KG1 (cell line): ENCODE results near the gene SLC24A2.
"Not testable (repeated sequence)": the region's sequence is repeated elsewhere in the genome, so short reads cannot be mapped to it uniquely, and the experiment has no call there.

ENCODE experiments used
- DNase-seq: peaks from one replicate; lab custom pipeline; 2025; lab: John Stamatoyannopoulos, UW

SLC24A2 gene

DNA sequence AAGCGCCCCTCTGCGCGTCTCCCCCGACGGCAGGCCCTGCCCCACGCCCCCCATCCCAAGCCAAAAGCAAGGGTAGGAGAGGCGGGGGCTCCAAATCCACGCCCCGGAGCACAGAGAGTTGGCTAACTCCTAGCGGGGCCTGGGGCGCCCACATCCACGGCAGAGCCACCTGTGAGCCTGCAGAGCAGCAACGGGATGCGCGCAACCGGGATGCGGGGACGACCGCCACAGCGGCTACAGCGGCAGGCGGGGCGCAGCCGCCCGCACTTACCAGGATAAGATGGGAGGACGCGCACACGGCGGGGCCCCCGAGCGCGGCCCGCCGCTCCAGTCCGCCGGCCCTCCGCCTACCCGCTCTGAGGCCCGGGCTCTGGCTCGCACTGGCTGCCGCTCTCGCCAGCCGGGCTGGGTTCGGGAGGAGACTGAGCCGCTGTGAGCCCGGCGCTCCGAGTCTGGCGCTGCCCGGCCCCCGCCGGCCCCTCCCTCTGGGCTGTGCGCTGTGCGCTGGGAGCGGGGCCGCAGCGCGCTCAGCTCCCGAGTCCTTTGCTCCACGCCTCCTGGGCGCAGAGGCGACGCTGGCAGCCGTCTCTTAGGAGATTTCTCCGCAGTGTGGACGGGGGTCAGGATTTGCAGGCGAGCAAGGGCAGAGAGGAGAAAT, at the start of gene SLC24A2:
Gene SLC24A2 (minus strand): TSS at position 424 of the 658 bp plus-strand sequence.
- DNase-seq = no peak

DNA sequence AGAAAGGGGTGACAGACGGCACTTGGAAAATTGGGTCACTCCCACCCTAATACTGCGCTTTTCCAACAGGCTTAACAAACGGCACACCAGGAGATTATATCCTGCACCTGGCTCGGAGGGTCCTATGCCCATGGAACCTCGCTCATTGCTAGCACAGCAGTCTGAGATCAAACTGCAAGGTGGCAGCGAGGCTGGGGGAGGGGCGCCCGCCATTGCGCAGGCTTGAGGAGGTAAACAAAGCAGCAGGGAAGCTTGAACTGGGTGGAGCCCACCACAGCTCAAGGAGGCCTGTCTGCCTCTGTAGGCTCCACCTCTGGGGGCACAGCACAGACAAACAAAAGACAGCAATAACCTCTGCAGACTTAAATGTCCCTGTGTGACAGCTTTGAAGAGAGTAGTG, 44.5 kb upstream of the SLC24A2 start:
- not testable (repeated sequence) for DNase-seq

DNA sequence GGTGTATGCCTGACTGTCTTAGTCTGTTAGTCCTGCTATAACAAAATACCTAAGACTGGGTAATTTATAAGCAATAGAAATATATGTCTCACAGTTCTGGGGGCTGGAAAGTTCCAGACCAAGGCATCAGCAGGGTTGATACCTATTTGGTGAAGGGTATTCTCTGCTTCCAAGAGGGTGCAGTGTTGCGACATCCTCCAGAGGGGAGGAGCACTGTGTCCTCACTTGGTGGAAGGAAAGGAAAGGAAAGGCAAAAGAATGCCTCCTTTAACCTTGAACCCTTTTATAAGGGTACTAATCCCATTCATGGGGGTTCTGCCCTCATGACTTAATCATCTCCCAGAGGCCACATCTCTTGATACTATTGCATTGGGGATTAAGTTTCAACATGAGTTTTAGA, 42.0 kb upstream of the SLC24A2 start:
- DNase-seq = no peak

DNA sequence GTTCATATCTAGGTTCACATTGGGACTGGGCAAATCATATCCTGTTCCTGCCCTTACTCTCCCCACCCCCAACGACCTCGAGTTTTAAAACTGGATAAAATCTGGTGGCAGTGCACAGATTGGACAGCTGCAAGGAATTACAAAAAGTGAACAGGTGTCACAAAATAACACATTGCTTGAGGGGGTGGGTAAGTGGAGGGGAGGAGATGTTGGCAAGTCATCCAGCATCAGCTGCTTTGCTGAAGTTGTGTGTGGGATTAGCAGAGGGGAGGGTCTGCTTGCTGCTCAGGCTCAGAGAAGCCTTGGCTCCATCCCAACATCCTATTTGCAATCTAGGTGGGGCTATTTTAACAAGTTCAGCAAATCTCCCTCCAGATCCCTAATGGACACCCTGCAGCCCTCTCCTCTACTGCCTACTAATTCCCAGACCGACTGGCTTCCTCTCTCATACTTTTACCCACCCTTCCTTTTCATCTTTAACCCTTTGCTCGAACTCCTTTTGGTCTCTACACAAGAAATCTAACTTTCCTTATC, 39.8 kb upstream of the SLC24A2 start:
- no peak for DNase-seq

DNA sequence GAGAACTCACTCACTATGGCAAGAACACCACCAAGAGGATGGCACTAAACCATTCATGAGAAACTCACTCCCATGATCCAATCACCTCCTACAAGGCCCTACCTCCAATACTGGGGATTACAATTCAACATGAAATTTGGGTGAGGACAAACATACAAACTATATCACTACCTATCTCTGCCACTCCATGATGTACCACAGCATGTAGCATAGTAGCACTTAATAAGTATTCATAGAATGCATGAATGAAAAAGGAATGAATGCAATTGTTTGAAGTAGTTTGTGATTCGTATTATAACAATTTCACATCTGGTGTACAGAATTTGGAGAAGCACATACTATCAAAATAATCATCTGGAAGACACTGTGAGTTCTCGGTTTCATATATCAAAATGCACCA, 27.9 kb upstream of the SLC24A2 start:
- no peak for DNase-seq

DNA sequence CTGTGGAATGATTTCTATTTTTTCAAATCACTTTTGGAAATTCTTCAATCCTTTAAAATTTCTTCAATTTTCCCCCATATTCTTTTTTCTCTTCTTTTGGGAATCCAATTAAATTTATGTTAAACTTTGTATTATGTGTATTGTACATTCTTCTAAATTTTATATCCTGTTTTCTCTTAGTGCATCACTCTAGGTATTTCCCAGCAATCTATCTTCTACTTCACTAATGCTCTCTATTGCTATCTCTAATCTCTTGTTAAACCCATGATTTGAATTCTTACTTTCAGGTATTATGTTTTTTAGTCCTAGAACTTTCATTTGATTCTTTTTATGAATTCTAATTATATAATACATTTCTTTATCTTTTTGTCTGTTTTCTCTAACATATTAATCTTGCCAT, 23.4 kb upstream of the SLC24A2 start:
- no peak for DNase-seq

DNA sequence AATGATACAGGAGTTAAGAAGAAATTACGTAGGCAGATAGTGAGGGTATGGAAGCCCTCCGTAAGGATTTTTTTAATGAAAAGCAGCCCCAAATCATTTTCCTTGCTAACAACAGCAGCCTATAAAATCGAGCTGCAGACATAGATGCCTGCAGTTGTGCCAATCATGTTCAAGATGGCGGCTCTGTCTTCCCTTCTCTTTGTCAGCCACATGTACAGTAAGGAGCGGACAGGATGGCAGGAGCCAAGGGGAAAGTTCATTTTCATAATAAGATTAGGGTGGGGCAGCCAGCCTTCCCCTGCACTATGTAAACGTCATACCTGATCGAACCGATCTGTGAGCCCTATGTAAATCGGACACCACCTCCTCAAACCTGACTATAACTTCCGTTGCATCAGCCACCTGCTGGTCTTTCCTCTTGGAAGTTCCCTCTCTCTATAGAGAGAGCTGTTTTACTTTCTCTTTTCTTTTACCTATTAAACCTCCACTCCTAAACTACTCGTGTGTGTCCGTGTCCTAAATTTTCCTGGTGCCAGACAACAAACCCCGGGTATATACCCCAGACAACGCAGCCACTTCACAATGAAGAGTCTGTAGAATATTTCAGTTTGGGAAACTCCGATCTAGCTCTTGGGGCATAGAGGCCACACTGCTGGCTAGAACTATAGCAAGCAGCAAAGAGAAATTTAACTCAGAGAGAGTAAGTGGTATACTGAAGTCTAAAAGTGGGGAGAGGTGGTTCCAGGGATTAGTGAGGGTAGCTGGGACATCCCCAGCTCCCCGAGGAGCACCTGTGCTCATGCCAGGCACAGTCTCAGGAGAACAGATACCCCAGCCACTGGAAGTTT, 20.8 kb upstream of the SLC24A2 start:
- DNase-seq = no peak

DNA sequence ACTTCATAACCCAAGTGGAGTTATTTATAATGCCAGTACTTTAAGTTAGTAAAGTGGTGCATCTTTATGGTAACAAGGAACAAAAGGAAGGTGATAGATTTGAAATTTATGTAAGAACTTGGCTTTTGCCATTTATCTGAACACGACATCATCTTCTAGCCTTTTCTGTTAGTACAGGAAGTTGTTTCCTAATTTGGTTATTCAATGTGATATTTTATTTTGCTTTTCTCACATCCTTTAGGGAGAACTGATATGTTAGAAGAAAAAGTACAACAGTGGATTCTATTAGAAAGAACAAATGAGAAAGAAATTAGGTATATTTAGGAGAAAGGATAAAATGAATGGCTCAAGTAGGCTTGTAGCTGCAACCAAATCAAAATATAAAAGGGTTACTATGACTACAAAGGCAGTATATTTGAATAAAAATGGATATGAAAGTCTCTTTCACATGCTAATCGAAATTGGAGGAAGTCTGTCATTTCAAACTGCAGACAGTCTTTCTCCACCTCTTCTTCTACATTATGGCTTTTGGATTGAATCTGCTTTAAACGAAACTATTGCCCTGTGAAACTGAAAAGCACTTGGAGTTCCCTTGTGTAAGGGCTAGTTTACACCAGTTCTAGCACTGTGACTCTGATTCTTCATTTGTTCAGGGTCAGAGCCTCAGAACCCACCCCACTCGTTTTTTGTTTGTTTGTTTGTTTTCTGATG, 18.5 kb upstream of the SLC24A2 start:
- no peak for DNase-seq

DNA sequence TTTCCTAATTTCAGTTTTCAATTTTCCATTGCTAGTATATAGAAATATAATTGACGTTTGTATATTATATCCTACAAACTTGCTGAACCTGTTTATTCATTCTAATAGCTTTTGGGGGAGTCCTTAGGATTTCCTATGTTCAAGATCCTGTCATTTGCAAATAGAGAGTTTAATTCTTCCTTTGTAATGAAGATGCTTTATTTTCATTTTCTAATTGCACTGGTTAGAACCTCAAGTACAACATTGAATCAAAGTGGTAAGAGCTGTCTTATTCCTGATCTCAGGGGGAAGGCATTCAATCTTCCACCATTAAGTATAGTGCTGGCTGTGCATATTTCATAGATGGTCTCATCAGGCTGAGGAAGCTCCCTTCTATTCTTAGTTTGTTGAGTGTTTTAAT, 15.6 kb upstream of the SLC24A2 start:
- DNase-seq = no peak

DNA sequence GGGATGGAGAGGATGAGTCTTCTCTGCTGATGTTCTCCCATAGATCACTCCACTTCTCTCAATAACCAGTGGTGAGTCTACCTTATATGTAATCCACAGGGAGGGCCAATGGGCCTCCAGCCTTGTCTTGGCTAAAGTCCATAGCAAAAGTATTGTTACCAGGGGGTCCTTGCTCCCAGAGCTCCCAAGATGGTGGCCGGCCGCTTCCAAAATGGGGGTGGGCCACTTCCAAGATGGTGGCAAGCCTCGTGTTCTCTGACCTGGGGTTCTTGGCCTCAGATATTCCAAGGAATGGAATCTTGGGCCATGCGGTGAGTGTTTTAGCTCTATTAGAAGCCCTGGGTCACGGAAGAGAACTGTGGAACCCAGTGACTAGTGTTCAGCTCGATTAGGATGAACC, 12.0 kb upstream of the SLC24A2 start:
- no peak for DNase-seq

DNA sequence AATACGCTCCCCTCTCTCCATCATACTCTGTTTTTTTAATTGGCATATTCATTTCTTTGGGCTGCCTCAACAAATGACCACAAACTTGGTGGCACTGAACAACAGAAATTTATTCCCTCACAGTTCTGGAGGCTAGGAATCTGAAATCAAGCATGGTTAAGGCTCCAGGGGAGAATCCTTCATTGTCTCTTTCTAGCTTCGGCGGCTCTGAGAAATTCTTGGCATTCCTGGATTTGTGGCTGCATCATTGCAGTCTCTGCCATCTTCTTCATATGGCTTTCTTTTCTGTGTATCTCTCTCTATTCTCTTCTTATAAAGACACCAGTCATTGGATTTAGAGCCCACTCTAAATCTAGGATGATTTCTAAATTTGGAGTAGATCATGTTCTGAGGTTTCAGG, 10.9 kb upstream of the SLC24A2 start:
- DNase-seq = no peak

DNA sequence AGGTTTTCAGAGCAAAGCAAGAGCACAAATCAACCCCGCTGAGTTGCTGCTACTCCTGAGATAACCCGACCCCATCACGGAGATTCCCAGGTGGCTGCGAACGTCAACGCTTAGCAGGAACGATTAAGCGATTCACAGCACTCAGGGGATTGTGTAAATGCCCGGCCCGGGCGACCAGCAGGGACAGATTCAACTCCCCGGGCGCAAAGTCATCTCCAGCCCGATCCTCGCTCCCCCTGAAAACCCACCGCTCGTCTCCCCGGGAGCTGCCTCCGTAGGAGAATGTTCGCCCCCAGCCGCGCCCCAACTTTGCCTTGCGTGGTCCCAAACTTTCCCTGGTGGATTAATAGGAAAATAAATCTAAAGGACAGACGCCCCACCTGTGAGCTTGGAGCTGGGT, 685 bp downstream of the SLC24A2 start:
- no peak for DNase-seq

DNA sequence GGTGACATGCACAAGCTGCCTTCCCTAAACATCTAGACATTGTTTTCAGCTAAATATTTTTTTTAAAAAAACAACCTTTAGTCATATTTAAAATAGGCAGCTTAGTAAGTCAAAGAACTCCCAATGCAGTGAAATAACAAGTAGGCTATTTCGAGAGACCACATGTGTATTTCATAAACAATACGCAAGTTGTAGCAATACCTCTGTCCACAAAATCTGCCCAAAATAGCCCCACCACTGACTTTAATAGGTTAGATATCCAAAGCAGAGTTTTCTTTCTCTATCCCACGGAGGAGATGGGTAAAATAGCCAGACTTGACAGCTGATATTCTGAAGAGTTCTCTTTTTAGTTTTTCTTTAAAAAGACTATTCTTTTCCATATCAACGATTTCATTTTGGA, 1.2 kb downstream of the SLC24A2 start:
- DNase-seq = no peak

DNA sequence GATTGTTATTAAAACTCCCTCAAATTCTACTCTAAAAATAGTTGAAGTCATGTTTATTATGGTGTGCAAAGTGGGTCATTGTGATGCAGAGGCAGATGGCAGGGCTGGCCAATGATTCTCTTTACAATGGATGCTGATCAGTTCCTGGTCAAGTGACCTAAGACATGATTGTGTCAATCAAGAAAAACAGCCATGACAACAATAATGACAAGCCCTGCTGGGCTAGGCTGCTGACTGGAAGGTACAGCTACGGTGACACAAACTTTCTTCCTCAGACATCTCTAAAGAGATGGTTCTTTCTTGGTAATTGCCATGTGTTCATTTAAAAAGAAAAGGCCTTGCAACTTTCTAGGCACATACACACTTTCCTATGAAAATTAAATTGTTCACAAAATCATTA, 3.6 kb downstream of the SLC24A2 start:
- DNase-seq = no peak

DNA sequence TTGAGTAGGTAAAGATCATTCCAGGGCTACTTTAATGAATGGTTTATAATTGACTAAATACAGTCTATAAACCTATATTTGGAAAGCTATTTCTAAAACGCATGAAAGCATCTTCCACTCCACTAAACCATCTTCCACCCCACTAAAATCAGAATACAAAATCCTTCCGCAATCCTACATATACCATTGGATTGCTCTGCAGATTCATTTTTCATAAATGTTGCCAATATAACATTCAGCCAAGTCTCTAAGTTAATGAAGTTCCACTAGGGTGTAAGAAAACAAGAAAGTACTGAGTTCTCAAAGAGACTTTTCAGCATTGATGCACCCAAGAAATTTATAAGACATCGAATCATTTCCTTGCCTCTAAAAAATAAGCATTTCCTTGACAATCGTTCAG, 4.7 kb downstream of the SLC24A2 start:
- DNase-seq = no peak

DNA sequence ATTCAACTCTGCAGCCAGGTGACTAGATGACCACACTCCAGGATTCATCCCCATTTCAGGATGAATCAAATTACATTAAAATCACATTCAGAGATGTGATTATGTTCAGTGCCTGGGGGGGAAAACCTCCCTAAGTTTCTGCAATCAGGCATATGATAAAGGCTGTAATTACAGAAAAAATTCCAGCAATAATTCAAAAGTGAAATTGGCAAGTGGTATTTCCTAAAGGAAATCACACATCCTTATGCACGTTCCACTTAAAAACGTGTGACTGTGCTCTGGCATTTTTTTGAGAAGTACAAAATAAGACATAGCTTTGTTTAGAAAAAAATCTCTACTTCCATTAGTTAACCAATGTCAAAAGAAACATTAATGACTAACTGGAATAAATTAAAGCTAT, 5.3 kb downstream of the SLC24A2 start:
- DNase-seq = no peak

DNA sequence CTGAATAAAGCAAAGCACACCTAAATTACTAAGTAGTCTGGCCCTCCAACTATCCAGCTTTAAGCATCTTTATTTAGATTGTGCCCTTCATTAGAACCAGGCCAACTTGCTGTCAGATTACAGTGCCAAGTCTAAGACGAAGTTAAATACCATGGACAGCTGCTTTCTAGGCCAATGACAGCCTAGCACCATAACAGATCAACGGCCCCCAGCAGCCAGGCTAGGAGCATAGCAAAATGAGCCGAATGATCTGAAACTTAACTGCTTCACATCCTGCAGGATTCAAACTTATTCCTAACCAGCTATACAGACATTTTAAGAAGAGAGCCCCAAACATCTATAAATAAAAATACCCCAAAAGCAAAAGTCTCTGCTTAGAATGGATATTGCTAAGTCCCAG, 6.8 kb downstream of the SLC24A2 start:
- no peak for DNase-seq

DNA sequence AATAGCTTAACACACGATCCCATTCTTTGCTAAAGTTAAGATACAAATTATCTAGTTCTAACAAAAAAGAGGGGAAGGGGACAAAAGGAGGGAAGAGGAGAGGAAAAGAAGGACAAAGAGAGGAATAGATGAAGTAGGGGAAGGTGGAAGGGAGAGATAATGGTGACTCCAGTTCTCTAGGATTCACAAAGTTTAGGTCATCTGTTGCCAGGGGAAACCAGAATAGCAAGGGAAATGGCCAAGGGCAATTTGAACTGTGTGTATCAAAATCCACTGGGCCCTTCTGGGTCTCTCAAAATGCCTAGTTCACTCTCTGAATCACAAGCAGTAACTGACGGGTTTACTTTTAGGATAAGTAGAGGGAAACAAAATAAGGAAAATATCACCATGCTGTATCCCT, 7.6 kb downstream of the SLC24A2 start:
- DNase-seq = no peak

DNA sequence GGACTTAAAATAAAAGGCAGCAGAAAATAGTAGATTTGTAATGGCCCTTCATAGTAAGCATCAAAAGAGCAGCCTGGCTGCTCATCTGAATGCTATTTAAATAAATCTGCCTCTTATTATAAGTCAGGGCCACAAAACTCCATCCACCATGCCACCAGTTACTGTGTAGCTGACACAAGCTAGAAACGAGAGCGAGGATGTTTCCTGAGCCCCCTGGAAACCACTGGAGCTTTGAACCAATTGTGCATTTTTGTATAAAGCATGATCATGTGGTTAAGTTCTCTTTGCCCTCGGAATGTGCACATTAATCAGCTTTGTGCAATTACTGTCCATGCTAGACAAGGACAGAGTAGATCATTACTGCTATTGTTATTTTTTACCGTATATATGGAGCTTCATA, 17.4 kb downstream of the SLC24A2 start:
- no peak for DNase-seq

DNA sequence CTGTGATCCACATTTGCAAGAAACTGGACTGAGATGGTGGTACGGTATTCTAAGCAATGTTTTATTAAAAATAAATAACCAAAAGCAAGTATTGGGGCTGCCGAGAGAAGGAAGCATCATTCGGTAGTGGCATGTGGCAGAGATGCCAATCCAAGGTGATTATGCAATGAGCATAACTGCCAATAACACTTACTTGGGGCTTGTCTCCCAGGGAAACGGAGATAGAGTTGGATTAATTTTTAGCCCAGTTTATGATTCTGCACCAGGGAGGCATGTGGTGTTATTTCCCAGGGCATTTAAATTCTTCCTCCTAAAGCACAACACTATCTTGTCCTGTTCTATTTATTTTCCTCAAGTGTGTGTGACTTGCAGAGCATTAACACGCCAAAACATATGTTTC, 17.9 kb downstream of the SLC24A2 start:
- no peak for DNase-seq

DNA sequence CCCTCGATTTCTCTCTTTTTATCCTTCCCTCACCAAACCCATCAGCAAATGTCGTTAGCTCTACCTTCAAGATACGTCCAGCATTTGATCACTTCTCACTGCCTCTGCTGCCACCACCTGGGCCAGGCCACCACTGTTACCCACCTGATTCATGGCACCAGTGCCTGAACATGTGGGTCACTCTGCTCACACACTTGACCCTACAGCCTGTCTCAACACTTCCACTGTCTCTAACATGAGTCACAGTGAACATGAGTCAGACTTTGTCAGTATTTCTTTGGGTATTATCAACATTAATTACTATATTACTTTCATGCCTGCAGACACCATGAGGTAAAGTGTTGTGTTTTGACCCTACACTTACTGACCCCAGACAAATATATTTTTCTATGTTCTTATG, 19.6 kb downstream of the SLC24A2 start:
- no peak for DNase-seq

DNA sequence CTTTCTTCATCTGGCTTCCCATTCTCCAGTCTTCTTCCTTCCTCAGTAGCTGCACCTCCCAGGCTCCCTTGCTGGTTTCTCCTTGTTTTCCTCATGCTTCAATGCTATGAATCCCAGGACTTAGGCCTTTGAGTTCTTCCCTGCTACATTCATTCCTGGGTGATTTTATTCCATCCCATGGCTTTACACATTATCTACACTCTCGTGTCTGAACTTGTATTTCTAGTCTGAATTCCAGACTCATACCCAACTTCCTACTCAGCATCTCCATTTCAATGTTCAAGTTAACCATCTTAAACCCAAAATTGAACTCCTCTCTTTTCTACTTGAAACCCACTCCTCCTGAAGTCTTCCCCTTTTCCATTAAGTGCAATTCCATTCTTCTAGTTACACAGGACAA, 20.0 kb downstream of the SLC24A2 start:
- no peak for DNase-seq

DNA sequence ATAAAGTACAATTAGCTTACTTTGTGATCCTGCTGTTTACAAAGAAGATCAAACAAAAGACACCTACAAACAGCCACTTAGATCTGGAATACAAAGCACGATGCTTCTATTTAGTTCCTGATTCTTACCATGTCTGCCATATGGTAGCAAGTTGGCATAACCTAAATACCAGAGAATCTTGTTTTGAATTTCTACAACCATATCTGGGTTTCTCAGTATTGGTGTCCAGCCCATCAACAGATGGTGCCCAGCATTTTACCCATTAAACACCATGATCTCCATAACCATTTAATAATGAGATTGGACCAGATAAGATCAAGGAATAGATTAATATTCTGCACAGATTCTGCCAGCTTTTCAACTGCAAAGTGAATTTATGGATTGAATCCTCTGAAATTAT, 29.8 kb downstream of the SLC24A2 start:
- DNase-seq = no peak
